Transverse colon (tissue), 4 donors: ENCODE results near the gene PANK3. TPM values are rescaled to one million over a fixed set of nuclear protein-coding genes. Genes with fewer than 3 reads are reported as not detected.
A peak's percentile ranks its signal among the peaks of the same experiment; 100 is the strongest.

Experiments used
- DNase-seq: peaks from one replicate; pipeline ENCODE4 v3.0.0-alpha.2; 2019
- H3K27ac ChIP-seq, 4 donors: fragments of 200-600 bp; sonication (generic); 2 replicates each; pipeline ENCODE4 v1.5.1; 2016 to 2018; ENCODE audit warnings: inconsistent platforms in 4 of 4
- H3K27me3 ChIP-seq: fragments of 200-600 bp; sonication (generic); 2 replicates; pipeline ENCODE4 v1.5.1; 2017; ENCODE audit warnings: inconsistent platforms
- H3K36me3 ChIP-seq, 4 donors: fragments of 200-600 bp; sonication (generic); 2 replicates each; pipeline ENCODE4 v1.5.1; 2017 to 2019; ENCODE audit warnings: inconsistent platforms in 4 of 4
- H3K4me1 ChIP-seq, 4 donors: fragments of 200-600 bp; sonication (generic); 2 replicates each; pipeline ENCODE4 v1.5.1; 2017 to 2020; ENCODE audit warnings: inconsistent platforms in 4 of 4
- H3K4me3 ChIP-seq, 4 donors: fragments of 200-600 bp; sonication (generic); 1 replicate in 1 of 4; 2 replicates in 3 of 4; pipeline versions ENCODE4 v1.5.1 to v1.6.1; 2017 to 2019; ENCODE audit warnings: inconsistent platforms in 4 of 4
- H3K9me3 ChIP-seq, 2 donors: fragments of 200-600 bp; sonication (generic); 2 replicates each; pipeline ENCODE4 v1.5.1; 2017 to 2019; ENCODE audit warnings: inconsistent platforms in 2 of 2
- CTCF ChIP-seq, 5 experiments: fragments of 200-600 bp in 3 of 5; fragments of 450-650 bp in 2 of 5; sonication (generic) in 3 of 5; IDR thresholded peaks; 1 replicate in 2 of 5; 2 replicates in 3 of 5; pipeline ENCODE4 v1.5.1; 2016 to 2017; ENCODE audit warnings: antibody characterized with exemption in 5 of 5, inconsistent platforms in 3 of 5, mild to moderate bottlenecking in 2 of 5, moderate library complexity in 1 of 5
- EP300 ChIP-seq: sonication (generic); formaldehyde crosslinking; IDR thresholded peaks from one replicate; pipeline ENCODE4 v1.6.1; 2017; ENCODE audit warnings: antibody characterized with exemption, low read depth
- POLR2A ChIP-seq: fragments of 450-650 bp; IDR thresholded peaks from one replicate; pipeline ENCODE4 v1.6.1; 2016; ENCODE audit warnings: antibody characterized with exemption, mild to moderate bottlenecking, moderate library complexity
- POLR2AphosphoS5 ChIP-seq, 3 donors: sonication (generic); formaldehyde crosslinking; IDR thresholded peaks; one replicate each; pipeline ENCODE4 v1.6.1; 2016; ENCODE audit warnings: antibody characterized with exemption in 3 of 3
- WGBS, 2 donors: methylation state at CpG; one replicate each; pipeline ENCODE4 v1.1.5; 2018; ENCODE audit warnings: low coverage in 1 of 2; 5-methylcytosine and 5-hydroxymethylcytosine counted together
- in situ Hi-C, 4 donors: fragments of 200-750 bp; cut with MboI; loops; one replicate each; pipeline versions ENCODE4 v1.15.0 to v1.15.1; 2017; ENCODE audit warnings: low sequenced_read_pairs in 3 of 4, low pct_ligation_motif_present in 1 of 4, low pct_unique_long_range_greater_than_20kb in 1 of 4
- intact Hi-C: fragments of 100-400 bp; cut with DNase I; formaldehyde crosslinking; loops from one replicate; pipeline ENCODE4 v1.15.1; 2023; ENCODE audit warnings: low total_unique reads
- total RNA-seq, 4 donors: library from RNA; depleted of rRNA; stranded (reverse); fragments of >200 nt; gene quantifications; one replicate each; pipeline ENCODE4 v1.1.0, GENCODE V29; 2016

The PANK3 gene
- total RNA-seq, 4 donors from 2014 or later = 48.6 to 93.8 (median 61.2) TPM

- no peak for DNase-seq
- H3K4me1 ChIP-seq = peaks cover 0 to 5% (median 2%) of the 10 kb centered on the region in 4 donors
- H3K9me3 ChIP-seq = no peaks in the 10 kb centered on the region
- in situ Hi-C loops = no loop called here
- intact Hi-C loops = no loop called here
- peaks cover 55% of the 10 kb centered on the region for H3K27me3 ChIP-seq
- no peak overlapping the region for H3K27ac ChIP-seq
- no peaks in the 10 kb centered on the region for H3K36me3 ChIP-seq
- no peak for TF ChIP-seq EP300
- H3K4me3 ChIP-seq = no peak overlapping the region
- 72 to 88% methylated on average over 1 to 4 of the region's 4 CpGs for WGBS, 2 donors
Observed at GRCh38 chr5:168530621-168531150, 48.5 kb downstream of the PANK3 start.

GRCh38 chr5:168529374-168530234 is 49.6 kb downstream of the PANK3 start:
- H3K4me3 ChIP-seq = peak overlapping the region in 2 of 4 donors; percentile 32 to 57
- intact Hi-C loops = no loop called here
- H3K4me1 ChIP-seq = peaks cover 0 to 5% (median 2%) of the 10 kb centered on the region in 4 donors
- H3K9me3 ChIP-seq = no peaks in the 10 kb centered on the region
- TF ChIP-seq POLR2AphosphoS5 (IDR thresholded peaks at IDR 0.05) = no peak
- no peak for TF ChIP-seq CTCF (IDR thresholded peaks at IDR 0.05)
- no peak for TF ChIP-seq EP300
- TF ChIP-seq POLR2A = no peak
- no peak for DNase-seq
- in situ Hi-C loops = no loop called here
- 46% methylated on average over 52 of the region's 125 CpGs; no CpG with 5 or more reads in 1 of the 2 donors for WGBS, 2 donors
- no peak overlapping the region for H3K27ac ChIP-seq
- H3K27me3 ChIP-seq = peaks cover 55% of the 10 kb centered on the region
- no peaks in the 10 kb centered on the region for H3K36me3 ChIP-seq

- no peak within 1 kb of the TSS for H3K27ac ChIP-seq
- no peak for DNase-seq
- no peak for TF ChIP-seq POLR2A
- TF ChIP-seq CTCF (IDR thresholded peaks at IDR 0.05) = no peak
- TF ChIP-seq POLR2AphosphoS5 (IDR thresholded peaks at IDR 0.05) = no peak
- TF ChIP-seq EP300 = no peak
- peaks cover 55% of the 10 kb centered on the region for H3K27me3 ChIP-seq
- H3K36me3 ChIP-seq = no peaks in the 10 kb centered on the region
- H3K4me3 ChIP-seq = peak within 1 kb of the TSS in 2 of 4 donors; percentile 32 to 57
- H3K4me1 ChIP-seq = peaks cover 0 to 5% (median 2%) of the 10 kb centered on the region in 4 donors
- WGBS, 2 donors = 26 to 82% methylated on average over 8 to 27 of the region's 38 CpGs
- intact Hi-C loops (no loop called here), in situ Hi-C loops (no loop called here)
- no peaks in the 10 kb centered on the region for H3K9me3 ChIP-seq
Observed at GRCh38 chr5:168528521-168529373, 50.4 kb downstream of the PANK3 start, which contains the start of gene FBLL1. Gene FBLL1, plus strand, starts transcription at chr5:168529305. Its CDS starts 200 bp downstream, at chr5:168529505.

- no peak for DNase-seq
- intact Hi-C loops = no loop called here
- H3K27me3 ChIP-seq = peaks cover 49% of the 10 kb centered on the region
- H3K9me3 ChIP-seq = no peaks in the 10 kb centered on the region
- in situ Hi-C loops = no loop called here
- H3K4me3 ChIP-seq = no peak overlapping the region
- 80 to 91% methylated on average over 4 of the region's 4 CpGs for WGBS, 2 donors
- peaks cover 0 to 5% (median 2%) of the 10 kb centered on the region in 4 donors for H3K4me1 ChIP-seq
- no peaks in the 10 kb centered on the region for H3K36me3 ChIP-seq
- TF ChIP-seq CTCF (IDR thresholded peaks at IDR 0.05) (no peak), EP300 (no peak), POLR2A (no peak)
- H3K27ac ChIP-seq = no peak overlapping the region
Observed at GRCh38 chr5:168527756-168528295, 51.3 kb downstream of the PANK3 start.
